ENCODE results near the gene DACH1.

Gene DACH1

GRCh38 chr13:71772361-71772760 lies 94.6 kb downstream of the DACH1 start:
- DNase-seq (ENCODE audit: low read depth in 1 of 2, low spot score in 1 of 2), result no peak
- TF ChIP-seq SPI1 (IDR thresholded peaks at IDR 0.05; ENCODE audit: borderline replicate concordance, low read depth) (no peak), GABPA (IDR thresholded peaks at IDR 0.05; ENCODE audit: low read depth) (no peak), POLR2AphosphoS5 (IDR thresholded peaks at IDR 0.05; ENCODE audit: low read depth) (no peak), CTCF (IDR thresholded peaks at IDR 0.05; ENCODE audit: insufficient read depth, low read length) (no peak), REST (IDR thresholded peaks at IDR 0.05; ENCODE audit: insufficient replicate concordance, low read depth) (no peak)
- H3K27ac ChIP-seq (replicated peaks), result no peak overlapping the region
- no peaks in the 10 kb centered on the region for H3K27me3 ChIP-seq (ENCODE audit: insufficient read depth, poor library complexity, severe bottlenecking)
- no peak overlapping the region for H3K4me3 ChIP-seq (replicated peaks; ENCODE audit: insufficient read depth, low read length)

- H3K27me3 ChIP-seq (ENCODE audit: insufficient read depth, poor library complexity, severe bottlenecking), result no peaks in the 10 kb centered on the region
- TF ChIP-seq GABPA (IDR thresholded peaks at IDR 0.05; ENCODE audit: low read depth), result no peak
- TF ChIP-seq CTCF (IDR thresholded peaks at IDR 0.05; ENCODE audit: insufficient read depth, low read length), result no peak
- TF ChIP-seq REST (IDR thresholded peaks at IDR 0.05; ENCODE audit: insufficient replicate concordance, low read depth), result no peak
- TF ChIP-seq POLR2AphosphoS5 (IDR thresholded peaks at IDR 0.05; ENCODE audit: low read depth), result no peak
- no peak for TF ChIP-seq SPI1 (IDR thresholded peaks at IDR 0.05; ENCODE audit: borderline replicate concordance, low read depth)
Observed at GRCh38 chr13:71771144-71771543, 95.9 kb downstream of the DACH1 start.

GRCh38 chr13:71770710-71771109 lies 96.3 kb downstream of the DACH1 start:
- TF ChIP-seq GABPA (IDR thresholded peaks at IDR 0.05; ENCODE audit: low read depth), result no peak
- no peak for TF ChIP-seq SPI1 (IDR thresholded peaks at IDR 0.05; ENCODE audit: borderline replicate concordance, low read depth)
- TF ChIP-seq CTCF (IDR thresholded peaks at IDR 0.05; ENCODE audit: insufficient read depth, low read length), result no peak
- no peak for TF ChIP-seq POLR2AphosphoS5 (IDR thresholded peaks at IDR 0.05; ENCODE audit: low read depth)
- TF ChIP-seq REST (IDR thresholded peaks at IDR 0.05; ENCODE audit: insufficient replicate concordance, low read depth), result no peak
- no peak for DNase-seq (ENCODE audit: low read depth in 1 of 2, low spot score in 1 of 2)
- H3K27me3 ChIP-seq (ENCODE audit: insufficient read depth, poor library complexity, severe bottlenecking), result no peaks in the 10 kb centered on the region
- no peak overlapping the region for H3K4me3 ChIP-seq (replicated peaks; ENCODE audit: insufficient read depth, low read length)
- H3K27ac ChIP-seq (replicated peaks), result no peak overlapping the region

More at GRCh38 chr13:71771144-71771543, 95.9 kb downstream of the DACH1 start:
- DNase-seq (ENCODE audit: low read depth in 1 of 2, low spot score in 1 of 2), result no peak
- Histone ChIP-seq H3K4me3 (replicated peaks; ENCODE audit: insufficient read depth, low read length) (no peak overlapping the region), H3K27ac (replicated peaks) (no peak overlapping the region)
